GM12873 (cell line): ENCODE measurements around the gene UBE3B.

Experiments
- CTCF ChIP-seq: IDR thresholded peaks from 2 replicates; pipeline ENCODE4 v1.5.1; 2012; ENCODE audit warnings: low read depth, mild to moderate bottlenecking, moderate library complexity, low read length, control low read depth; ENCODE audit not compliant: insufficient read depth; ENCODE audit errors: missing control alignments

UBE3B gene

GRCh38 chr12:109477185-109477962, at the start of gene UBE3B, which contains the start of gene KCTD10:
UBE3B (plus strand) TSS chr12:109477634; CDS start chr12:109483552, 5,918 bp downstream.
KCTD10 (minus strand) TSS chr12:109477300; CDS start chr12:109477262, 38 bp downstream.
- TF ChIP-seq CTCF = no peak

- TF ChIP-seq CTCF = peak; percentile 99
Measured at GRCh38 chr12:109428037-109428629, 49.3 kb upstream of the UBE3B start.

GRCh38 chr12:109430244-109430643, 47.2 kb upstream of the UBE3B start:
- no peak for TF ChIP-seq CTCF

DNA sequence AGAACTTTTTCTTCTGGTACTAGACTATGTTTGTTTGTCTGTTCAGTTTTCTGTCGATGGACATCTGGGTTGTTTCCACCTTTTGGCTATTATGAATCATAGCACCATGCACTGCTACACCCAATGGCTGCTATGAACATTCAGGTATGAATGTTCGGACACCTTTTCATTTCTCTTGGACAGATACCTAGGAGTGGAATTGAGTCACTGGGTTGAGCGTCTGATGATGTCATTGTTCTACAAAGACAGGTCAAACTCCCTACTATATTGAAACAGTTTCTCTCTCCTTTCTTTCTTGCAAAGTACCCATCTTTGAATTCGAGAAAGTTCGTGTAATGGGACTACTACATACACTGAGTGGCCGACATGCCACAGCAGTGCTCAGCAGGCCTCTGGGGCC, 45.0 kb upstream of the UBE3B start:
- no peak for TF ChIP-seq CTCF

DNA sequence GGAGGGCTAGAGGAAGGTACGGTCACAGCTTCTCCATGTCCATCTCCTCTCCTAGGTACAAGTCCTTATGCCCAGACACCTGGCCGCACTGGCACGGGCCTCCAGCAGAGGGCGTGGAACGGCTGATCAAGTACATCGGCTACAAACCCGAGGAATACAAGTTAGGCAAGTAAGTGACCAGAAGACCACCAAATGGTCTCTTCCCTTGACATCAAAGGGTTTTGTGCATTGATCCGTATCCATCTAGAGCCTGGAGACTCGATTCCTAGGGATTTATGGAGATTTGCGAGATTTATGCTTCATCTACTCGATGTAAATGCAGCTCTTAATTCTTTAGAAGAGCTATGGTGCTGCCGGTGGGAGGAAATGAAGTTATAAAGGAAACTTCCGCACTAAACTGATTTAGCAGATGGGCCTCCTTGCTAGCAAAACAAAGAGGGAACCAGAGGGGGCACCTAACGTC, 44.6 kb upstream of the UBE3B start:
- peak; percentile 99 for TF ChIP-seq CTCF

DNA sequence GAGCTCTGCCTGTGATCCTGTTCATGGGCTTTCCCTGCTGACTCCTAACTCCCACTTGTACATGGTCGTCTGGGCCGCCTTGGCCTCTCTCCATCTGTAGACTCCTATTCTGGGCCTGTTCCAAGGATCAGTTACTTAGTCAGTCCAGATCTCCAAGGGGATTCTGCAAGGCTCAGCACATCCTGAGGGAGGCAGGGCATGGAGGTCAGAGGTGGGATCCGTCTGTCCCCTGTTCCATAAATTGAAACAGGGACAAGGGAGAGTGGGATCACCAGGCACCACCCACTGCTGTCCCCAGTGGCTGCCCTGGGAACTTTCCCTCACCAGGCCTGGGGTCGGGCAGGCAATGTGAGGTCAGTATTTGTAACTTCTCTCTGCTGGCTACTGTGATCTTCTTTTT, 43.8 kb upstream of the UBE3B start:
- peak; percentile 59 for TF ChIP-seq CTCF

DNA sequence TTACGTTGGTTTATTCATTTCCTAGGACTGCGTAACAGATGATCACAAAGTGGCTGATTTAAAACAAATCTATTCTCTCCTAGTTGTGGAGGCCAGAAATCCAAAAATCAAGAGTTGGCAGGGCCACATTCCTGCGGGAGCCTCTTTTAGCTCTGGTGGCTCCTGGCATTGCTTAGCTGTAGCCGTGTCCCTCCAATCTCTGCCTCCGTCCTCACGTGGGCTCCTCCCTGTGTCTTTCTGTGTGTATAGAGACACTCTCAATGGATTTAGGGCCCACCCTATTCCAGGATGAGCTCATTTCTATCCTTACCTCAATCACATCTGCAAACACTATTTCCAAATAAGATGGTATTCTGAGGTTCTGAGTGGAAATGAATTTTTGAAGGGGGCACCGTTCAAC, 42.9 kb upstream of the UBE3B start:
- no peak for TF ChIP-seq CTCF
